IMR-90 (cell line): ENCODE measurements around the gene GSTA4. TPM values are rescaled to one million over a fixed set of nuclear protein-coding genes. Genes with fewer than 3 reads are reported as not detected.

ENCODE experiments used
- ATAC-seq: fragments of 200-7000 bp; cut with Tn5 transposase; 2 replicates; pipeline ENCODE4 v1.9.1; 2020; ENCODE audit warnings: low read depth, mild to moderate bottlenecking, moderate library complexity
- BruUV-seq: library from RNA; stranded (reverse); fragments of 400-500 nt; replicated peaks from 2 replicates; lab custom pipeline; 2021; lab: Mats Ljungman, UMichigan
- CTCF ChIA-PET: fragments of 300-600 bp; formaldehyde crosslinking; extraction: SDS; loops from one replicate; lab custom pipeline; 2021; ENCODE audit warnings: antibody characterized with exemption; lab: Yijun Ruan, JAX
- POLR2A ChIA-PET: fragments of 300-600 bp; sonication (Branson Sonifier 250); formaldehyde crosslinking; loops from one replicate; lab custom pipeline; 2022; ENCODE audit warnings: antibody characterized with exemption; ENCODE audit not compliant: unreplicated experiment; lab: Charles Lee
- DNase-seq: peaks from one replicate; pipeline ENCODE4 v3.0.0; 2013
- H2AFZ ChIP-seq: replicated peaks from 2 replicates; pipeline ENCODE3; 2013; ENCODE audit warnings: low read length, mild to moderate bottlenecking; ENCODE audit not compliant: poor library complexity
- H2AK5ac ChIP-seq: 2 replicates; pipeline ENCODE4 v1.6.1; 2013; ENCODE audit warnings: low read depth, low read length, inconsistent platforms
- H2AK9ac ChIP-seq: replicated peaks from 2 replicates; pipeline ENCODE3; 2013; ENCODE audit warnings: mild to moderate bottlenecking, low read depth, low read length, moderate library complexity; ENCODE audit not compliant: poor library complexity
- H2BK120ac ChIP-seq: 2 replicates; pipeline ENCODE4 v1.6.1; 2013; ENCODE audit warnings: low read depth, low read length, inconsistent platforms
- H2BK15ac ChIP-seq: 3 replicates; pipeline ENCODE4 v1.6.1; 2013; ENCODE audit warnings: low read depth, low read length, inconsistent platforms
- H2BK20ac ChIP-seq: 2 replicates; pipeline ENCODE4 v1.6.1; 2013; ENCODE audit warnings: low read depth, mild to moderate bottlenecking, inconsistent platforms, low read length, moderate library complexity
- H2BK5ac ChIP-seq: 2 replicates; pipeline ENCODE4 v1.6.1; 2013; ENCODE audit warnings: mild to moderate bottlenecking, low read depth, low read length, inconsistent platforms; ENCODE audit not compliant: poor library complexity, severe bottlenecking
- H3K14ac ChIP-seq: replicated peaks from 2 replicates; pipeline ENCODE4 v1.6.1; 2013; ENCODE audit warnings: low read depth, low read length, inconsistent platforms
- H3K18ac ChIP-seq: 2 replicates; pipeline ENCODE4 v1.6.1; 2013; ENCODE audit warnings: low read depth, low read length, control low read depth
- H3K23ac ChIP-seq: 2 replicates; pipeline ENCODE4 v1.6.1; 2013; ENCODE audit warnings: low read depth, low read length, inconsistent platforms
- H3K27ac ChIP-seq: 2 replicates; pipeline ENCODE4 v1.5.1; 2013; ENCODE audit warnings: mild to moderate bottlenecking, control low read depth, low read length; ENCODE audit not compliant: insufficient read depth
- H3K27me3 ChIP-seq: 2 replicates; pipeline ENCODE4 v1.6.1; 2013; ENCODE audit warnings: low read length; ENCODE audit not compliant: control insufficient read depth, insufficient read depth
- H3K36me3 ChIP-seq: 2 replicates; pipeline ENCODE4 v1.6.1; 2013; ENCODE audit warnings: low read length, mixed read lengths; ENCODE audit not compliant: control insufficient read depth, insufficient read depth
- H3K4ac ChIP-seq: 2 replicates; pipeline ENCODE4 v1.6.1; 2013; ENCODE audit warnings: low read depth, low read length, inconsistent platforms
- H3K4me1 ChIP-seq: 2 replicates; pipeline ENCODE4 v1.6.1; 2013; ENCODE audit warnings: low read length, mixed read lengths; ENCODE audit not compliant: control insufficient read depth, insufficient read depth
- H3K4me2 ChIP-seq: 2 replicates; pipeline ENCODE4 v1.6.1; 2013; ENCODE audit warnings: low read depth, mild to moderate bottlenecking, control low read depth, low read length, moderate library complexity
- H3K4me3 ChIP-seq: 2 replicates; pipeline ENCODE4 v1.5.1; 2013; ENCODE audit warnings: low read depth, mild to moderate bottlenecking, control low read depth, low read length, moderate library complexity; ENCODE audit not compliant: insufficient read depth
- H3K56ac ChIP-seq: 2 replicates; pipeline ENCODE4 v1.6.1; 2013; ENCODE audit warnings: low read length, inconsistent platforms; ENCODE audit not compliant: insufficient read depth; ENCODE audit errors: extremely low read depth
- H3K79me1 ChIP-seq, 2 experiments: 2 replicates each; pipeline ENCODE4 v1.6.1; 2013; ENCODE audit warnings: low read length in 2 of 2, inconsistent platforms in 1 of 2, low read depth in 1 of 2
- H3K9ac ChIP-seq: 2 replicates; pipeline ENCODE4 v1.6.1; 2013; ENCODE audit warnings: low read depth, low read length, control low read depth
- H3K9me1 ChIP-seq: 2 replicates; pipeline ENCODE4 v1.6.1; 2013; ENCODE audit warnings: low read length, inconsistent platforms; ENCODE audit not compliant: insufficient read depth
- H3K9me3 ChIP-seq: 2 replicates; pipeline ENCODE4 v1.6.1; 2013; ENCODE audit warnings: low read length; ENCODE audit not compliant: control insufficient read depth, insufficient read depth
- H4K20me1 ChIP-seq: 2 replicates; pipeline ENCODE4 v1.6.1; 2013; ENCODE audit warnings: low read length, inconsistent platforms; ENCODE audit not compliant: insufficient read depth
- H4K5ac ChIP-seq: 2 replicates; pipeline ENCODE4 v1.6.1; 2013; ENCODE audit warnings: mild to moderate bottlenecking, low read depth, low read length, control low read depth
- H4K8ac ChIP-seq, 2 experiments: 2 replicates each; pipeline ENCODE4 v1.6.1; 2013; ENCODE audit warnings: low read depth in 2 of 2, low read length in 2 of 2, control low read depth in 1 of 2, inconsistent platforms in 1 of 2
- H4K91ac ChIP-seq: 2 replicates; pipeline ENCODE4 v1.6.1; 2013; ENCODE audit warnings: low read depth, low read length, inconsistent platforms; ENCODE audit not compliant: insufficient read depth
- BHLHE40 ChIP-seq: fragments of 150-350 bp; IDR thresholded peaks from 2 replicates; pipeline ENCODE4 v1.6.1; 2016; ENCODE audit warnings: mild to moderate bottlenecking, low read depth, low read length
- CEBPB ChIP-seq: IDR thresholded peaks from 2 replicates; pipeline ENCODE4 v1.6.1; 2012; ENCODE audit warnings: low read depth, low read length, improper control_type of control experiment
- ELK1 ChIP-seq: fragments of 150-350 bp; IDR thresholded peaks from 2 replicates; pipeline ENCODE4 v1.6.1; 2016; ENCODE audit warnings: low read depth, mild to moderate bottlenecking, low read length, moderate library complexity, borderline replicate concordance
- MAFK ChIP-seq: IDR thresholded peaks from 2 replicates; pipeline ENCODE4 v1.6.1; 2012; ENCODE audit warnings: low read depth, low read length, improper control_type of control experiment
- MAZ ChIP-seq: IDR thresholded peaks from 2 replicates; pipeline ENCODE4 v1.6.1; 2012; ENCODE audit warnings: low read depth, mild to moderate bottlenecking, low read length, improper control_type of control experiment, moderate library complexity, borderline replicate concordance
- MXI1 ChIP-seq: IDR thresholded peaks from 2 replicates; pipeline ENCODE4 v1.6.1; 2012; ENCODE audit warnings: low read depth, mild to moderate bottlenecking, low read length, moderate library complexity, borderline replicate concordance
- NFE2L2 ChIP-seq: fragments of 150-350 bp; IDR thresholded peaks from 2 replicates; pipeline ENCODE4 v1.6.1; 2016; ENCODE audit warnings: low read depth, mild to moderate bottlenecking, low read length
- POLR2A ChIP-seq: IDR thresholded peaks from 2 replicates; pipeline ENCODE4 v1.6.1; 2012; ENCODE audit warnings: mild to moderate bottlenecking, low read depth, low read length
- RAD21 ChIP-seq: IDR thresholded peaks from 2 replicates; pipeline ENCODE4 v1.6.1; 2012; ENCODE audit warnings: low read length, improper control_type of control experiment
- RCOR1 ChIP-seq: IDR thresholded peaks from 2 replicates; pipeline ENCODE4 v1.6.1; 2012; ENCODE audit warnings: mild to moderate bottlenecking, low read length, improper control_type of control experiment; ENCODE audit not compliant: insufficient replicate concordance
- SMC3 ChIP-seq: fragments of 150-350 bp; IDR thresholded peaks from 2 replicates; pipeline ENCODE4 v1.6.1; 2016; ENCODE audit warnings: low read depth, mild to moderate bottlenecking, antibody characterized with exemption, low read length, moderate library complexity
- USF2 ChIP-seq: fragments of 150-350 bp; IDR thresholded peaks from 2 replicates; pipeline ENCODE4 v1.6.1; 2017; ENCODE audit warnings: mild to moderate bottlenecking, antibody characterized with exemption, low read length, low read depth
- WGBS, 2 experiments: methylation state at CpG; one replicate each; pipeline versions ENCODE4 v1.1.5 to v1.1.7; 2013; ENCODE audit warnings: missing lambda C conversion rate in 2 of 2; ENCODE audit not compliant: insufficient read length in 1 of 2; ENCODE audit errors: extremely low coverage in 2 of 2; 5-methylcytosine and 5-hydroxymethylcytosine counted together
- dilution Hi-C: fragments of 300-500 bp; cut with HindIII; formaldehyde crosslinking; loops from one replicate; pipeline ENCODE4 v1.14.3; 2018; ENCODE audit warnings: low sequenced_read_pairs; ENCODE audit not compliant: unreplicated experiment
- in situ Hi-C: fragments of 300-500 bp; cut with MboI; formaldehyde crosslinking; loops from 3 replicates; pipeline ENCODE4 v1.14.3; 2019; ENCODE audit warnings: low sequenced_read_pairs, inconsistent platforms, mixed read lengths
- intact Hi-C: fragments of 100-400 bp; cut with micrococcal nuclease; formaldehyde crosslinking; loops from 2 replicates; pipeline ENCODE4 v1.10.0; 2022
- polyA plus RNA-seq, 3 experiments: library from polyadenylated mRNA; depleted of rRNA; stranded (reverse); fragments of >200 nt; gene quantifications; 2 replicates each; pipeline ENCODE4 v1.2.3, GENCODE V29; 2012; ENCODE audit warnings: low replicate concordance in 1 of 3
- total RNA-seq: library from RNA; depleted of rRNA; stranded (reverse); fragments of >200 nt; gene quantifications from 2 replicates; pipeline ENCODE4 v1.2.3, GENCODE V29; 2012
- TF ChIP-seq, protein P1 (sequence below): conservative IDR thresholded peaks from 2 replicates; pipeline ENCODE4 v1.5.1; 2012; ENCODE audit warnings: mild to moderate bottlenecking, low read depth, low read length, improper control_type of control experiment

Gene GSTA4
- total and polyA plus RNA-seq, 2 of the 4 experiments (the other 2 are of a cell fraction): 26.9 to 35.6 TPM

DNA sequence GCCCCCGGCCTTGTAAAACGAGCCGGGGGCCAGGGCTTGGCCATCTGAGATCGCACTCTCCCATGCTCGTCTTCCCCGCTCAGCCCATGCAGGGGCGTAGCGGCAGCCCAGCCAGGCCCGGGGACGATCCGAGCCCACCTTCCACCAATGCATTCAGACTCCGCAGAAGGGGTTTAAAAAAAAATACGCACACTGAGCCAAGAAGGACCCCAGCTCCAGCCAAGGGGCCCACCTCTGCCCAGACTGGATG lies 320 bp downstream of the GSTA4 start:
- BruUV-seq: no TSS peak
- Histone ChIP-seq H4K20me1 (no peaks in the 10 kb centered on the region), H3K79me1 (peaks cover 6 to 19% of the 10 kb centered on the region in 2 experiments; a peak in 2 of 4 replicates), H3K27me3 (no peaks in the 10 kb centered on the region), H2AFZ (peak overlapping the region; percentile 87), H4K91ac (peak overlapping the region; percentile 90), H3K4me2 (peak overlapping the region; percentile 77), H2AK5ac (peak overlapping the region; percentile 50; the same call in 1 of the 2 replicates), H2BK20ac (0 out of 2 replicates have a peak overlapping the region, but pooled peaks have one; percentile 11), H3K56ac (peak overlapping the region; percentile 91), H3K4me3 (peak overlapping the region; percentile 58), H4K8ac (peak overlapping the region; percentile 61 to 86), H3K9ac (peak overlapping the region; percentile 91), H3K23ac (peak overlapping the region; percentile 68), H3K9me1 (peaks cover 6% of the 10 kb centered on the region), H3K4ac (peak overlapping the region; percentile 86), H3K9me3 (no peaks in the 10 kb centered on the region), H3K18ac (peak overlapping the region; percentile 53), H4K5ac (peak overlapping the region; percentile 50), H3K14ac (peak overlapping the region; percentile 81), H2AK9ac (peak overlapping the region; percentile 90), H3K27ac (peak overlapping the region; percentile 88), H2BK120ac (peak overlapping the region; percentile 50), H2BK15ac (peak overlapping the region; percentile 53; the same call in 1 of the 3 replicates), H2BK5ac (peak overlapping the region; percentile 81), H3K36me3 (no peaks in the 10 kb centered on the region), H3K4me1 (peaks cover 8% of the 10 kb centered on the region)
- intact Hi-C loops (loop anchor here (1.0 to 5.0 kb wide), 7 partner anchors 48 to 584 kb away; no protein-coding TSS in a partner anchor), dilution Hi-C loops (no loop called here), in situ Hi-C loops (loop anchor here (5.0 kb wide), 1 partner anchor 587 kb away; no protein-coding TSS in a partner anchor)
- peak; percentile 22 for ATAC-seq
- TF ChIP-seq SMC3: no peak
- no peak for TF ChIP-seq CEBPB
- TF ChIP-seq, protein P1, sequence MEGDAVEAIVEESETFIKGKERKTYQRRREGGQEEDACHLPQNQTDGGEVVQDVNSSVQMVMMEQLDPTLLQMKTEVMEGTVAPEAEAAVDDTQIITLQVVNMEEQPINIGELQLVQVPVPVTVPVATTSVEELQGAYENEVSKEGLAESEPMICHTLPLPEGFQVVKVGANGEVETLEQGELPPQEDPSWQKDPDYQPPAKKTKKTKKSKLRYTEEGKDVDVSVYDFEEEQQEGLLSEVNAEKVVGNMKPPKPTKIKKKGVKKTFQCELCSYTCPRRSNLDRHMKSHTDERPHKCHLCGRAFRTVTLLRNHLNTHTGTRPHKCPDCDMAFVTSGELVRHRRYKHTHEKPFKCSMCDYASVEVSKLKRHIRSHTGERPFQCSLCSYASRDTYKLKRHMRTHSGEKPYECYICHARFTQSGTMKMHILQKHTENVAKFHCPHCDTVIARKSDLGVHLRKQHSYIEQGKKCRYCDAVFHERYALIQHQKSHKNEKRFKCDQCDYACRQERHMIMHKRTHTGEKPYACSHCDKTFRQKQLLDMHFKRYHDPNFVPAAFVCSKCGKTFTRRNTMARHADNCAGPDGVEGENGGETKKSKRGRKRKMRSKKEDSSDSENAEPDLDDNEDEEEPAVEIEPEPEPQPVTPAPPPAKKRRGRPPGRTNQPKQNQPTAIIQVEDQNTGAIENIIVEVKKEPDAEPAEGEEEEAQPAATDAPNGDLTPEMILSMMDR: no peak
- no peak for TF ChIP-seq ELK1
- TF ChIP-seq NFE2L2: no peak
- no peak for TF ChIP-seq RAD21
- TF ChIP-seq USF2: no peak
- TF ChIP-seq MAFK: no peak
- TF ChIP-seq POLR2A: no peak
- no peak for TF ChIP-seq BHLHE40
- no peak for TF ChIP-seq MAZ
- TF ChIP-seq RCOR1: no peak
- TF ChIP-seq MXI1: no peak
- ChIA-PET CTCF (interaction anchor here (0.6 to 0.8 kb wide), 2 partner anchors 78 to 81 kb away, joined by 3 read pairs; no protein-coding TSS in a partner anchor), POLR2A (interaction anchor here (0.7 kb wide), 1 partner anchor 312 kb away, joined by 5 read pairs; no protein-coding TSS in a partner anchor)
- no peak for DNase-seq
- WGBS, 2 experiments: 0% methylated on average over 6 of the region's 13 CpGs; no CpG with 5 or more reads in 1 of the 2 experiments
